Endodermal cell (in vitro differentiated cells): ENCODE data around the gene TMEM198. TPM values are rescaled to one million over a fixed set of nuclear protein-coding genes. Genes with fewer than 3 reads are reported as not detected.

Experiments used
- DNase-seq: peaks from one replicate; pipeline ENCODE4 v3.0.0-alpha.2; 2017
- H3K27ac ChIP-seq: 2 replicates; pipeline ENCODE4 v1.5.1; 2013; ENCODE audit warnings: mild to moderate bottlenecking, low read depth, low read length, moderate library complexity
- H3K27me3 ChIP-seq: 2 replicates; pipeline ENCODE4 v1.6.1; 2013; ENCODE audit warnings: mild to moderate bottlenecking, low read length, moderate library complexity; ENCODE audit not compliant: insufficient read depth, control insufficient read depth, poor library complexity, severe bottlenecking
- H3K36me3 ChIP-seq: 2 replicates; pipeline ENCODE4 v1.7.0; 2013; ENCODE audit warnings: mild to moderate bottlenecking, low read length, moderate library complexity; ENCODE audit not compliant: control insufficient read depth, insufficient read depth
- H3K4me1 ChIP-seq: one replicate; pipeline ENCODE4 v1.7.0; 2013; ENCODE audit warnings: low read length; ENCODE audit not compliant: control insufficient read depth, insufficient read depth
- H3K4me3 ChIP-seq: 2 replicates; pipeline ENCODE4 v1.5.1; 2013; ENCODE audit warnings: mild to moderate bottlenecking, low read length, moderate library complexity
- H3K9ac ChIP-seq: 2 replicates; pipeline ENCODE4 v1.6.1; 2013; ENCODE audit warnings: mild to moderate bottlenecking, low read length, moderate library complexity; ENCODE audit not compliant: poor library complexity, severe bottlenecking; ENCODE audit errors: extremely low read depth
- H3K9me3 ChIP-seq: 2 replicates; pipeline ENCODE4 v1.6.1; 2013; ENCODE audit warnings: mild to moderate bottlenecking, low read length, moderate library complexity; ENCODE audit not compliant: control insufficient read depth
- H3K27ac Mint-ChIP-seq: 2 replicates; pipeline ENCODE4 v1.8.0; 2020; ENCODE audit warnings: mixed read lengths
- H3K27me3 Mint-ChIP-seq: 2 replicates; pipeline ENCODE4 v1.8.0; 2021; ENCODE audit warnings: mild to moderate bottlenecking, mixed read lengths; ENCODE audit not compliant: insufficient read depth
- H3K36me3 Mint-ChIP-seq: 2 replicates; pipeline ENCODE4 v1.8.0; 2020; ENCODE audit warnings: low read depth, mixed read lengths
- H3K4me1 Mint-ChIP-seq: 2 replicates; pipeline ENCODE4 v1.8.0; 2020; ENCODE audit warnings: mixed read lengths
- H3K4me3 Mint-ChIP-seq: 2 replicates; pipeline ENCODE4 v1.8.0; 2020; ENCODE audit warnings: mild to moderate bottlenecking, moderate library complexity, mixed read lengths
- H3K9me3 Mint-ChIP-seq: 2 replicates; pipeline ENCODE4 v1.8.0; 2020; ENCODE audit warnings: mild to moderate bottlenecking, mixed read lengths
- CTCF ChIP-seq: fragments of 200-600 bp; sonication (generic); conservative IDR thresholded peaks from 2 replicates; pipeline ENCODE4 v1.5.0; 2021; ENCODE audit warnings: antibody characterized with exemption, mild to moderate bottlenecking
- WGBS, 2 experiments: methylation state at CpG; one replicate each; pipeline versions ENCODE4 v1.1.5 to v1.1.7; 2013; ENCODE audit warnings: missing lambda C conversion rate in 2 of 2, mixed read lengths in 1 of 2; ENCODE audit not compliant: insufficient coverage in 1 of 2, insufficient read length in 1 of 2; 5-methylcytosine and 5-hydroxymethylcytosine counted together
- total RNA-seq, 2 donors: library from RNA; stranded (reverse); fragmentation: NEBNext Ultra II Directional in 1 of 2; extraction: Animal tissue kit (Norgen Biotek cat#: 25700) in 1 of 2; gene quantifications; 2 replicates in 1 of 2; 3 replicates in 1 of 2; pipeline ENCODE4 v1.2.1, GENCODE V29; 2021

TMEM198 gene
- total RNA-seq, 2 donors from 2014 or later, result 2.6 to 3.9 TPM

- DNase-seq, result peak; percentile 66
- Histone ChIP-seq H3K27ac (peak overlapping the region; percentile 30), H3K4me3 (no peak overlapping the region), H3K9ac (no peak overlapping the region), H3K9me3 (no peaks in the 10 kb centered on the region), H3K36me3 (no peaks in the 10 kb centered on the region), H3K4me1 (peaks cover 4% of the 10 kb centered on the region), H3K27me3 (no peaks in the 10 kb centered on the region)
- H3K36me3 Mint-ChIP-seq, result no peaks in the 10 kb centered on the region
- peaks cover 11% of the 10 kb centered on the region for H3K4me1 Mint-ChIP-seq
- H3K9me3 Mint-ChIP-seq, result no peaks in the 10 kb centered on the region
- H3K4me3 Mint-ChIP-seq, result no peak overlapping the region
- H3K27me3 Mint-ChIP-seq, result no peaks in the 10 kb centered on the region
- peak overlapping the region; percentile 17 for H3K27ac Mint-ChIP-seq
- WGBS, 2 experiments, result 89 to 100% methylated on average over 1 to 2 of the region's 3 CpGs
- peak; percentile 64 for TF ChIP-seq CTCF
These were observed 51.4 kb downstream of the TMEM198 start for GRCh38 chr2:219595256-219595655.

- peak overlapping the region; percentile 80 for H3K27ac ChIP-seq
- H3K9ac ChIP-seq, result peak overlapping the region; percentile 75
- Mint-ChIP-seq H3K27me3 (no peaks in the 10 kb centered on the region), H3K27ac (peak overlapping the region; percentile 99), H3K4me1 (peaks cover 11% of the 10 kb centered on the region), H3K36me3 (peaks cover 3% of the 10 kb centered on the region), H3K9me3 (no peaks in the 10 kb centered on the region), H3K4me3 (peak overlapping the region; percentile 91)
- peaks cover 4% of the 10 kb centered on the region for H3K4me1 ChIP-seq
- no peak for TF ChIP-seq CTCF
- peak overlapping the region; percentile 90 for H3K4me3 ChIP-seq
- DNase-seq, result no peak
- H3K9me3 ChIP-seq, result no peaks in the 10 kb centered on the region
- H3K36me3 ChIP-seq, result no peaks in the 10 kb centered on the region
- 6 to 13% methylated on average over 16 to 19 of the region's 19 CpGs for WGBS, 2 experiments
- no peaks in the 10 kb centered on the region for H3K27me3 ChIP-seq
These were observed 53.2 kb downstream of the TMEM198 start for GRCh38 chr2:219596954-219597551.

DNA sequence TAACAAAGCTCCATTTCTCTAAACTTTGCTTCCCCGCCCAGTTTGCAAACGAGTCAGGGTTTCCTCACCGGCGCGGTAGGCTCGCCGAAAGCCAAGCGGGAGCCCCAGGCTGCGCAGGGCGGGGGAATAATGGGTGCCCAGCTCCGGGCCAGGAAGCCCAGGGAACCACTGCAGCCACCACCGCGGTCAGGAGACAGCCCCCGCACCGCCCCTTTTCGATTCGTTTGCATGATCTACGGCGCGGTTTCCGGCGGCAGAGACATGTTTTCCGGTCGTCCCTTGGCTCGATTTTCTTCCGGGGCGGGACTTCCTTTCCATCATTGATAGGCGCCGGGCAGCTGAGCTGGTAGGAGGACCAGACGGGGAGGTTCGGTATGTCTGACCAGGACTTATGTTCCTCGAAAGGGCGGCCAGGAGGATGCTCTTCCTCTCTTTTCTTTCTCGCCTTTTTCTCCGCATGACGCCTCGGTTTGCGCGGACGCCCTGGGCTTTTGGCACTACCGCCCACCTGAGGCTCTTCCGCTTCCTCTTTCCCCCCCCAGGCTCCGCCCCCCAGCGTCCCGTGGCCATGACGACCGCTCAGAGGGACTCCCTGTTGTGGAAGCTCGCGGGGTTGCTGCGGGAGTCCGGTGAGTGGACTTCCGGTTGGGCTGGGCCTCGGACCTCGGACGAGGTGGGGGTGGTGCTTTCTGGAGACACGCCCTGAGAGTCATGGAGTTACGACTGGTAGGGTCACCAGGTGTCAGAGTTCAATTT is 53.9 kb downstream of the TMEM198 start, which contains the start of gene STK11IP:
TSS of gene STK11IP (plus strand) at position 306 of the 756 bp plus-strand sequence. CDS start at position 569, 263 bp downstream.
- peak within 1 kb of the TSS; percentile 80 for H3K27ac ChIP-seq
- H3K27me3 ChIP-seq, result no peaks in the 10 kb centered on the region
- H3K9ac ChIP-seq, result peak within 1 kb of the TSS; percentile 75
- DNase-seq, result peak; percentile 99
- no peaks in the 10 kb centered on the region for H3K36me3 ChIP-seq
- WGBS, 2 experiments, result 0% methylated on average over 18 to 57 of the region's 57 CpGs
- H3K4me3 ChIP-seq, result peak within 1 kb of the TSS; percentile 90
- Mint-ChIP-seq H3K27me3 (no peaks in the 10 kb centered on the region), H3K9me3 (no peaks in the 10 kb centered on the region), H3K27ac (peak within 1 kb of the TSS; percentile 99), H3K36me3 (peaks cover 10% of the 10 kb centered on the region), H3K4me1 (peaks cover 11% of the 10 kb centered on the region), H3K4me3 (peak within 1 kb of the TSS; percentile 91)
- no peak for TF ChIP-seq CTCF
- H3K9me3 ChIP-seq, result no peaks in the 10 kb centered on the region
- H3K4me1 ChIP-seq, result peaks cover 4% of the 10 kb centered on the region
